Adipocyte (in vitro differentiated cells): ENCODE data around the gene EGLN2.

Experiments used
- DNase-seq: peaks from one replicate; pipeline ENCODE4 v3.0.0-alpha.2; 2015; ENCODE audit warnings: low read depth
- H3K27me3 ChIP-seq: replicated peaks from 2 replicates; pipeline ENCODE4 v1.7.0; 2013; ENCODE audit warnings: mild to moderate bottlenecking, low read length, moderate library complexity; ENCODE audit not compliant: control insufficient read depth, insufficient read depth
- H3K36me3 ChIP-seq: 2 replicates; pipeline ENCODE4 v1.7.0; 2013; ENCODE audit warnings: low read length, mild to moderate bottlenecking, moderate library complexity; ENCODE audit not compliant: control insufficient read depth, insufficient read depth, severe bottlenecking
- H3K4me1 ChIP-seq: 2 replicates; pipeline ENCODE4 v1.7.0; 2013; ENCODE audit warnings: mild to moderate bottlenecking, low read length, moderate library complexity; ENCODE audit not compliant: control insufficient read depth, insufficient read depth
- H3K4me3 ChIP-seq: 2 replicates; pipeline ENCODE4 v1.7.0; 2013; ENCODE audit warnings: mild to moderate bottlenecking, low read length, moderate library complexity
- H3K9ac ChIP-seq: 2 replicates; pipeline ENCODE4 v1.7.0; 2013; ENCODE audit warnings: mild to moderate bottlenecking, low read length, moderate library complexity
- H3K9me3 ChIP-seq: 2 replicates; pipeline ENCODE4 v1.7.0; 2013; ENCODE audit warnings: mild to moderate bottlenecking, low read length, moderate library complexity; ENCODE audit not compliant: control insufficient read depth

The EGLN2 gene

GRCh38 chr19:40797166-40797962 is 1.6 kb upstream of the EGLN2 start:
- Histone ChIP-seq H3K27me3 (no peaks in the 10 kb centered on the region), H3K9me3 (no peaks in the 10 kb centered on the region), H3K9ac (peak overlapping the region; percentile 82), H3K4me1 (peaks cover 35% of the 10 kb centered on the region), H3K36me3 (peaks cover 14% of the 10 kb centered on the region), H3K4me3 (peak overlapping the region; percentile 80)
- no peak for DNase-seq

- Histone ChIP-seq H3K4me3 (peak overlapping the region; percentile 80), H3K4me1 (peaks cover 35% of the 10 kb centered on the region), H3K36me3 (peaks cover 14% of the 10 kb centered on the region), H3K27me3 (no peaks in the 10 kb centered on the region), H3K9me3 (no peaks in the 10 kb centered on the region), H3K9ac (peak overlapping the region; percentile 82)
- DNase-seq = peak; percentile 39
These were observed 868 bp upstream of the EGLN2 start for GRCh38 chr19:40797963-40798682.

GRCh38 chr19:40799558-40800338 is 757 bp downstream of the EGLN2 start:
- Histone ChIP-seq H3K36me3 (peaks cover 30% of the 10 kb centered on the region), H3K27me3 (no peaks in the 10 kb centered on the region), H3K9ac (peak overlapping the region; percentile 94), H3K4me3 (peak overlapping the region; percentile 96), H3K9me3 (no peaks in the 10 kb centered on the region), H3K4me1 (peaks cover 50% of the 10 kb centered on the region)
- DNase-seq = peak; percentile 71

- H3K9me3 ChIP-seq = no peaks in the 10 kb centered on the region
- H3K4me1 ChIP-seq = peaks cover 54% of the 10 kb centered on the region
- DNase-seq = no peak
- H3K27me3 ChIP-seq = no peaks in the 10 kb centered on the region
- H3K36me3 ChIP-seq = peaks cover 37% of the 10 kb centered on the region
- peak overlapping the region; percentile 94 for H3K9ac ChIP-seq
- H3K4me3 ChIP-seq = peak overlapping the region; percentile 96
These were observed 1.5 kb downstream of the EGLN2 start for GRCh38 chr19:40800339-40800996.

GRCh38 chr19:40800997-40801377 is 2.0 kb downstream of the EGLN2 start:
- Histone ChIP-seq H3K9me3 (no peaks in the 10 kb centered on the region), H3K4me1 (peaks cover 54% of the 10 kb centered on the region), H3K27me3 (no peaks in the 10 kb centered on the region), H3K4me3 (peak overlapping the region; percentile 96), H3K9ac (peak overlapping the region; percentile 94), H3K36me3 (peaks cover 37% of the 10 kb centered on the region)
- DNase-seq = no peak

- DNase-seq = no peak
- peaks cover 58% of the 10 kb centered on the region for H3K4me1 ChIP-seq
These were observed 2.7 kb downstream of the EGLN2 start for GRCh38 chr19:40801426-40802299.

GRCh38 chr19:40802300-40803169 is 3.5 kb downstream of the EGLN2 start:
- H3K4me1 ChIP-seq = peaks cover 59% of the 10 kb centered on the region

More at GRCh38 chr19:40801426-40802299, 2.7 kb downstream of the EGLN2 start:
- Histone ChIP-seq H3K36me3 (peaks cover 37% of the 10 kb centered on the region), H3K4me3 (peak overlapping the region; percentile 96), H3K9me3 (no peaks in the 10 kb centered on the region), H3K27me3 (no peaks in the 10 kb centered on the region), H3K9ac (peak overlapping the region; percentile 94)

GRCh38 chr19:40803170-40803856 is 4.3 kb downstream of the EGLN2 start:
- peak overlapping the region; percentile 94 for H3K9ac ChIP-seq
- no peak for DNase-seq
- peak overlapping the region; percentile 96 for H3K4me3 ChIP-seq
- no peaks in the 10 kb centered on the region for H3K27me3 ChIP-seq
- H3K9me3 ChIP-seq = no peaks in the 10 kb centered on the region
- H3K4me1 ChIP-seq = peaks cover 54% of the 10 kb centered on the region
- peaks cover 51% of the 10 kb centered on the region for H3K36me3 ChIP-seq

More at GRCh38 chr19:40802300-40803169, 3.5 kb downstream of the EGLN2 start:
- H3K9ac ChIP-seq = peak overlapping the region; percentile 94
- DNase-seq = no peak
- H3K9me3 ChIP-seq = no peaks in the 10 kb centered on the region
- peaks cover 43% of the 10 kb centered on the region for H3K36me3 ChIP-seq
- H3K27me3 ChIP-seq = no peaks in the 10 kb centered on the region
- peak overlapping the region; percentile 96 for H3K4me3 ChIP-seq
